Stimulated activated naive CD8-positive, alpha-beta T cell treated with anti-CD3 and anti-CD28 coated beads, Interleukin-15, amount 100 ng/mL, for 72 hours (primary cell): ENCODE results near the gene PGC.

ENCODE experiments used
- ATAC-seq: fragments of 150-1000 bp; cut with Tn5 transposase; 2 replicates; pipeline ENCODE4 v1.10.0; 2021; ENCODE audit warnings: mild to moderate bottlenecking, moderate library complexity
- DNase-seq, 2 donors: peaks; one replicate each; pipeline ENCODE4 v3.0.0; 2021 to 2022
- H3K27ac Mint-ChIP-seq, 2 donors: one replicate each; pipeline ENCODE4 v1.8.0; 2022; ENCODE audit warnings: mild to moderate bottlenecking in 2 of 2, mixed read lengths in 2 of 2, moderate library complexity in 2 of 2
- H3K27me3 Mint-ChIP-seq: one replicate; pipeline ENCODE4 v1.8.0; 2022; ENCODE audit warnings: mixed read lengths
- H3K4me1 Mint-ChIP-seq: one replicate; pipeline ENCODE4 v1.8.0; 2022; ENCODE audit warnings: mild to moderate bottlenecking, mixed read lengths
- H3K4me3 Mint-ChIP-seq, 2 donors: one replicate each; pipeline ENCODE4 v1.8.0; 2022; ENCODE audit warnings: mild to moderate bottlenecking in 2 of 2, mixed read lengths in 2 of 2, moderate library complexity in 1 of 2
- H3K9me3 Mint-ChIP-seq, 2 donors: one replicate each; pipeline ENCODE4 v1.8.0; 2022; ENCODE audit warnings: mixed read lengths in 2 of 2

PGC gene

GRCh38 chr6:41741625-41742490 lies 5.3 kb downstream of the PGC start:
- ATAC-seq, result no peak
- no peaks in the 10 kb centered on the region for H3K27me3 Mint-ChIP-seq
- H3K9me3 Mint-ChIP-seq, result no peaks in the 10 kb centered on the region
- DNase-seq, result no peak
- no peak overlapping the region for H3K27ac Mint-ChIP-seq
- H3K4me1 Mint-ChIP-seq, result no peaks in the 10 kb centered on the region
- no peak overlapping the region for H3K4me3 Mint-ChIP-seq

- ATAC-seq (no peak), DNase-seq (no peak)
- Mint-ChIP-seq H3K4me1 (peaks cover 9% of the 10 kb centered on the region), H3K4me3 (no peak overlapping the region), H3K27me3 (no peaks in the 10 kb centered on the region), H3K9me3 (no peaks in the 10 kb centered on the region), H3K27ac (peak overlapping the region in 1 of 2 donors; percentile 79)
Observed at GRCh38 chr6:41740366-41741162, 6.6 kb downstream of the PGC start.

- Mint-ChIP-seq H3K4me1 (peaks cover 9% of the 10 kb centered on the region), H3K27ac (no peak overlapping the region), H3K9me3 (no peaks in the 10 kb centered on the region), H3K27me3 (no peaks in the 10 kb centered on the region), H3K4me3 (no peak overlapping the region)
- DNase-seq, result no peak
- ATAC-seq, result no peak
Observed at GRCh38 chr6:41739041-41739440, 8.2 kb downstream of the PGC start.

- H3K4me3 Mint-ChIP-seq, result no peak overlapping the region
- peaks cover 17% of the 10 kb centered on the region for H3K4me1 Mint-ChIP-seq
- no peaks in the 10 kb centered on the region for H3K27me3 Mint-ChIP-seq
- H3K9me3 Mint-ChIP-seq, result no peaks in the 10 kb centered on the region
- DNase-seq, result no peak
- no peak overlapping the region for H3K27ac Mint-ChIP-seq
- no peak for ATAC-seq
Observed at GRCh38 chr6:41737591-41738130, 9.5 kb downstream of the PGC start.

GRCh38 chr6:41736800-41737555 lies 10.2 kb downstream of the PGC start:
- no peaks in the 10 kb centered on the region for H3K9me3 Mint-ChIP-seq
- no peak overlapping the region for H3K4me3 Mint-ChIP-seq
- DNase-seq (no peak), ATAC-seq (no peak)
- peaks cover 23% of the 10 kb centered on the region for H3K4me1 Mint-ChIP-seq
- H3K27ac Mint-ChIP-seq, result no peak overlapping the region
- H3K27me3 Mint-ChIP-seq, result no peaks in the 10 kb centered on the region

- no peak overlapping the region for H3K27ac Mint-ChIP-seq
- peaks cover 29% of the 10 kb centered on the region for H3K4me1 Mint-ChIP-seq
- no peaks in the 10 kb centered on the region for H3K27me3 Mint-ChIP-seq
- no peak overlapping the region for H3K4me3 Mint-ChIP-seq
- no peak for DNase-seq
- ATAC-seq, result no peak
- no peaks in the 10 kb centered on the region for H3K9me3 Mint-ChIP-seq
Observed at GRCh38 chr6:41736186-41736733, 10.9 kb downstream of the PGC start.

- H3K27me3 Mint-ChIP-seq, result no peaks in the 10 kb centered on the region
- peaks cover 36% of the 10 kb centered on the region for H3K4me1 Mint-ChIP-seq
- ATAC-seq (peak; percentile 54), DNase-seq (peak; percentile 94 to 97)
- no peaks in the 10 kb centered on the region for H3K9me3 Mint-ChIP-seq
- peak within 1 kb of the TSS; percentile 81 to 85 for H3K4me3 Mint-ChIP-seq
- H3K27ac Mint-ChIP-seq, result peak within 1 kb of the TSS in 1 of 2 donors; percentile 34
Observed at GRCh38 chr6:41735427-41736185, 11.6 kb downstream of the PGC start, which contains the start of gene TFEB. Gene TFEB, minus strand, starts transcription at chr6:41735608. Its CDS starts 44,395 bp downstream, at chr6:41691213.

GRCh38 chr6:41734666-41735426 lies 12.4 kb downstream of the PGC start:
- ATAC-seq (peak; percentile 48), DNase-seq (peak; percentile 71 to 75)
- peaks cover 43% of the 10 kb centered on the region for H3K4me1 Mint-ChIP-seq
- H3K4me3 Mint-ChIP-seq, result peak overlapping the region; percentile 81 to 85
- no peaks in the 10 kb centered on the region for H3K27me3 Mint-ChIP-seq
- H3K9me3 Mint-ChIP-seq, result no peaks in the 10 kb centered on the region
- peak overlapping the region in 1 of 2 donors; percentile 34 for H3K27ac Mint-ChIP-seq

- peak; percentile 78 to 79 for DNase-seq
- no peaks in the 10 kb centered on the region for H3K27me3 Mint-ChIP-seq
- peaks cover 51% of the 10 kb centered on the region for H3K4me1 Mint-ChIP-seq
- H3K9me3 Mint-ChIP-seq, result no peaks in the 10 kb centered on the region
- ATAC-seq, result peak; percentile 72
- H3K4me3 Mint-ChIP-seq, result peak overlapping the region; percentile 56 to 85
- H3K27ac Mint-ChIP-seq, result peak overlapping the region; percentile 82 to 86
Observed at GRCh38 chr6:41733707-41734665, 13.2 kb downstream of the PGC start.

- peaks cover 55% of the 10 kb centered on the region for H3K4me1 Mint-ChIP-seq
- DNase-seq (peak in 1 of 2 donors; percentile 37), ATAC-seq (peak; percentile 1)
- peak overlapping the region; percentile 56 to 85 for H3K4me3 Mint-ChIP-seq
- no peaks in the 10 kb centered on the region for H3K27me3 Mint-ChIP-seq
- no peaks in the 10 kb centered on the region for H3K9me3 Mint-ChIP-seq
- peak overlapping the region; percentile 92 to 93 for H3K27ac Mint-ChIP-seq
Observed at GRCh38 chr6:41733360-41733706, 13.9 kb downstream of the PGC start.

GRCh38 chr6:41732591-41733359 lies 14.4 kb downstream of the PGC start:
- ATAC-seq (peak; percentile 72), DNase-seq (peak; percentile 70 to 83)
- Mint-ChIP-seq H3K4me1 (peaks cover 55% of the 10 kb centered on the region), H3K9me3 (no peaks in the 10 kb centered on the region), H3K4me3 (peak overlapping the region; percentile 56 to 85), H3K27me3 (no peaks in the 10 kb centered on the region), H3K27ac (peak overlapping the region; percentile 92 to 93)

GRCh38 chr6:41732149-41732548 lies 15.0 kb downstream of the PGC start:
- peak overlapping the region in 1 of 2 donors; percentile 80 for H3K27ac Mint-ChIP-seq
- H3K4me3 Mint-ChIP-seq, result peak overlapping the region; percentile 56 to 85
- DNase-seq (no peak), ATAC-seq (no peak)
- peaks cover 56% of the 10 kb centered on the region for H3K4me1 Mint-ChIP-seq
- no peaks in the 10 kb centered on the region for H3K9me3 Mint-ChIP-seq
- H3K27me3 Mint-ChIP-seq, result no peaks in the 10 kb centered on the region
